ENCODE measurements around the gene ZYX. TPM values are rescaled to one million over a fixed set of nuclear protein-coding genes. Genes with fewer than 3 reads are reported as not detected.

The ZYX gene
- total and polyA plus RNA-seq, 2 donors (not counting 1 experiment from before 2014, with no cell fraction given), result 32.3 to 53.8 TPM

- peak; percentile 27 for DNase-seq
- Histone ChIP-seq H3K9ac (ENCODE audit: low read length) (no peak overlapping the region), H3K4me1 (ENCODE audit: control insufficient read depth in 2 of 2, insufficient read depth in 2 of 2, low read length in 2 of 2) (peaks cover 35 to 51% of the 10 kb centered on the region in 2 donors), H3K79me2 (ENCODE audit: control insufficient read depth, insufficient read depth, low read length) (peaks cover 4% of the 10 kb centered on the region), H3K9me3 (ENCODE audit: control extremely low read depth in 1 of 3, control insufficient read depth in 2 of 3, insufficient read depth in 1 of 3, low read length in 2 of 3) (no peaks in the 10 kb centered on the region), H3K4me2 (replicated peaks; ENCODE audit: low read depth, low read length, poor library complexity, severe bottlenecking) (peak overlapping the region; percentile 12), H2AFZ (ENCODE audit: insufficient read depth, low read depth, low read length, poor library complexity, severe bottlenecking) (no peak overlapping the region), H3K27ac (ENCODE audit: low read length in 2 of 2) (no peak overlapping the region), H3K36me3 (replicated peaks in 1 of 2; ENCODE audit: control extremely low read depth in 1 of 2, control insufficient read depth in 1 of 2, extremely low read depth in 1 of 2, insufficient read depth in 2 of 2, low read length in 1 of 2) (peaks cover 0 to 9% of the 10 kb centered on the region in 2 experiments), H3K27me3 (replicated peaks in 1 of 4; ENCODE audit: control extremely low read depth in 1 of 4, control insufficient read depth in 3 of 4, insufficient read depth in 4 of 4, low read length in 3 of 4) (no peaks in the 10 kb centered on the region), H3K4me3 (ENCODE audit: control extremely low read depth in 1 of 5, extremely low read depth in 1 of 5, insufficient read depth in 1 of 5, low read depth in 2 of 5, low read length in 4 of 5) (peak overlapping the region in 1 of 5 experiments; percentile 0), H4K20me1 (ENCODE audit: control insufficient read depth, insufficient read depth, low read length, poor library complexity, severe bottlenecking) (no peaks in the 10 kb centered on the region)
- POLR2A ChIA-PET, result no interaction called here
- CTCF ChIA-PET, result interaction anchor here (0.7 to 2.0 kb wide), 9 partner anchors 8 to 743 kb away, joined by 3 to 6 read pairs (median 5); no protein-coding TSS in a partner anchor
- Mint-ChIP-seq H3K27me3 (no peaks in the 10 kb centered on the region), H3K4me1 (peaks cover 4% of the 10 kb centered on the region), H3K9me3 (ENCODE audit: insufficient read depth) (no peaks in the 10 kb centered on the region), H3K4me3 (no peak overlapping the region), H3K27ac (no peak overlapping the region)
- TF ChIP-seq EZH2 (IDR thresholded peaks at IDR 0.05; ENCODE audit: borderline replicate concordance, insufficient read depth, low read depth, low read length, poor library complexity, severe bottlenecking), result no peak
- TF ChIP-seq CTCF (IDR thresholded peaks at IDR 0.05), result no peak
- no peak for ATAC-seq (ENCODE audit: low read depth)
- WGBS (ENCODE audit: insufficient coverage), result 47% methylated on average over 13 of the region's 14 CpGs
- intact Hi-C loops (cut with micrococcal nuclease), result loop anchor here (5.0 kb wide), 1 partner anchor 578 kb away; no protein-coding TSS in a partner anchor
Measured at GRCh38 chr7:143384661-143385631, 3.8 kb downstream of the ZYX start.
